LHCN-M2 (cell line): ENCODE results near the gene HELB. TPM values are rescaled to one million over a fixed set of nuclear protein-coding genes. Genes with fewer than 3 reads are reported as not detected.
A peak's percentile ranks its signal among the peaks of the same experiment; 100 is the strongest.
"Not testable (repeated sequence)": the region's sequence is repeated elsewhere in the genome, so short reads cannot be mapped to it uniquely, and the experiment has no call there.

Source experiments
- DNase-seq: peaks from one replicate; pipeline ENCODE4 v3.0.0-alpha.2; 2012; ENCODE audit warnings: low read depth
- total RNA-seq: library from RNA; depleted of rRNA; stranded (reverse); fragments of >200 nt; gene quantifications from 2 replicates; pipeline ENCODE4 v1.2.3, GENCODE V29; 2014

HELB gene
- total RNA-seq, 1 experiment from 2014 or later: 2.0 TPM

DNA sequence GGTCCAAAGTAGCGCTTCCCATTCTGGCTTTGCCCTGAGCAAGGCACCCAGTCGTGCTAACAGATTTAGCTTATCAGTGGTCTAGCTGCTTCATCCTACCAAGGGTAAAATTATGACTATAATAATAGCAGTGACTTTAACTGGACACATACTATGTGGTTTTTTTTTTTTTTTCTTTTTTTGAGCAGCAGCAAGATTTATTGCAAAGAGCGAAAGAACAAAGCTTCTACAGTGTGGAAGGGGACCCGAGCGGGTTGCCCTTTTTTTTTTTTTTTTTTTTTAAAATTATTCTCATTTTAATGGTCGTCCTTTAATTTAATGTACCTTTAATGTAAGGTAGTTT lies 505 bp downstream of the HELB start:
- no peak for DNase-seq

- DNase-seq: not testable (repeated sequence)
Measured at GRCh38 chr12:66303316-66303804, 1.1 kb downstream of the HELB start.

DNA sequence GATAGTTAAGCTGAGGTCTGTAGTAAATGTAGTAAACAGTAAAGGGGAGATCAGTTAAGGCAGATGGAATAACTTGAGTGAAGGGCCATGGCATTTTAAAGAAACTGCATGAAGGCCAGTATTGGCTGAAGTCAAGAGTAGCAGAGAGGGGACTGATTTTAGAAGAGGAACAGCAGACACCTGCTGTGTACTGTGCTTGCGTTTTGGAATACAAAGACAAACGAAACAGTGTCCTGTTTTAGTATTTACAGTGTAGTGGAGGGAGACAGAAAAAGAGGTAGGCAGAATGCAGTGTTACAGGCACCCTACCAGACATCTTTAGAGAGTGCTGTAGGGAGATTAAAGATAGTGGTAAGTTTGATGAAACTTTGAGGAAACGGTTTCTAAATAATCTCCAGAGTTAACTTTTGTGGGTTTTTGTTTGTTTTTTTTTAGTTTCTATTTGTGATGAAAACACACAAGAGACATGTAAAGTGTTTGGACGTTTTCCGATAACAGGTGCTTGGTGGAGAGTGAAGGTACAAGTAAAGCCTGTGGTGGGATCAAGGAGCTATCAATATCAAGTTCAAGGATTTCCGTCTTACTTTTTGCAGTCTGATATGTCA lies 2.1 kb downstream of the HELB start:
- DNase-seq: no peak

DNA sequence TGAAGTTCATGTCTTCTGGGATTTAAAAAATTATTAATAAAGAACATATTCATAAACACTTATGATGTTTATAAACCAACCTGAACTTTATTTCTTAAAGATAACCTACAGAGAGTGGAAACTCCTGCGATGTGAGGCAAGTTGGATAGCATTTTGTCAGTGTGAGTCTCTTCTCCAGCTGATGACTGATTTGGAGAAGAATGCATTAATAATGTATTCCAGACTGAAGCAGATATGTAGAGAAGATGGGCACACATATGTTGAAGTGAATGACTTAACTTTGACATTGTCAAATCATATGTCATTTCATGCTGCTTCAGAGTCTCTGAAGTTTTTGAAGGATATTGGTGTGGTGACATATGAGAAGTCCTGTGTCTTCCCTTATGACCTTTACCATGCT lies 7.3 kb downstream of the HELB start:
- no peak for DNase-seq

- DNase-seq: no peak
Measured at GRCh38 chr12:66312189-66312588, 9.9 kb downstream of the HELB start.

GRCh38 chr12:66314278-66314677 lies 12.0 kb downstream of the HELB start:
- DNase-seq: no peak

- DNase-seq: no peak
Measured at GRCh38 chr12:66319266-66319954, 17.1 kb downstream of the HELB start.

DNA sequence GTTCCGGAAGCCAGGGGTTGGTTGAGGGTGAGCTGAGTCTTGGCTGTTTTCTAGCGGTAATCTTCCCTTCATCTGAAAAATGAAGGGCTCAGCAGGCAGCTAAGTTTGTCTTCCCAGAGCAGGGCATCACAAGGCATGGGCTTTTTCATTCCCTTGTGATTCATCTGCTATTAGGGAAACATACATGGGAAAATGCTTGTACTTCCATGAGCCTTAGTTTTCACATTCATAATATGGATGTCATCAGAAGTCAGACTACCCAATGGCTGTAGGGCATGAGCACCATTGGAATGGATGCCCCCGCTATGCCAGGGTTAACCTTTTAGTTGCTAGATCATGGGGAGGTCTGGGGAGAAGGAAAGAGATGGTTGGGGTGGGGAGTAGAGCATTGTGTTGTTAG lies 18.7 kb downstream of the HELB start:
- DNase-seq: peak; percentile 3

- peak; percentile 7 for DNase-seq
Measured at GRCh38 chr12:66321435-66321834, 19.1 kb downstream of the HELB start.

- no peak for DNase-seq
Measured at GRCh38 chr12:66323017-66323416, 20.7 kb downstream of the HELB start.

- peak; percentile 49 for DNase-seq
Measured at GRCh38 chr12:66329941-66330340, 27.6 kb downstream of the HELB start.

GRCh38 chr12:66331016-66331415 lies 28.7 kb downstream of the HELB start:
- DNase-seq: no peak

DNA sequence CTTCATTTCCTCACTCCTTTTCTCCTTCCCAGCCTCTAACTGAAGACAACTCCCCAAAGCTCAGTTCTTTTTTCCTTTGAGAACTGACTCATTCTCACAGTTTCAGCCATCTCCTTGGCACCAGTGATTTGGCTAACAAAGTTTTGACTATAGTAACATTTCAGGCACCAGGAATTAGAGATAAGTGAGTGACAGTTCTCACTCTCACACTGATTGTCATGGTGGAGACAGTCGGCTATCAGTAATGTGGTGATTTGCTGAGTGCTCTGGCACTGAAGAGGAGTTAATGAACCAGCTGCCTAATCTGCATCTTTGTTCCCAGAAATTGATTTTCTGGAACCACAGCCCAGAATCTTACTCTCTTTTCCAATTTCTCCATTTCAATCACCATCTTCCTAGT lies 29.5 kb downstream of the HELB start:
- no peak for DNase-seq

DNA sequence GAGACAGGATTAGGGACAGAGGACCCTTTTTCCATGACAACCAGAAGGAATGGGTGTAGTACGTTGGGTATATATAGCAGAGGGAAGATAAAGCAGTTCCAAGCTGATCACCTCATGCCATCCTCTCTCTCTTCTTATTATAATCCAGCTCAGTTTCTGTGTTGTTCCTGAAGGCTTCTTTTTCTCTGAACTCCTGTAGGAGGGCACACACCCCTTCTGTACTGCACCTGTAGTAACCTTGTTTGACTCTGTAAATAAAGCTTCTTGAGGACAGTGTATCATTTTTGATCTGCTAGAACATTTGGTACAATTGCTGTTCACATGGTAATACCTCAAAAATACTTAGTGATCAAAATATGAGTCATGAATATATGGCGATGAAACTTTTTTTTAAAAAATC lies 33.5 kb downstream of the HELB start:
- DNase-seq: no peak

- DNase-seq: no peak
Measured at GRCh38 chr12:66337381-66338010, 35.2 kb downstream of the HELB start.

- DNase-seq: no peak
Measured at GRCh38 chr12:66340131-66340530, 37.8 kb downstream of the HELB start.

DNA sequence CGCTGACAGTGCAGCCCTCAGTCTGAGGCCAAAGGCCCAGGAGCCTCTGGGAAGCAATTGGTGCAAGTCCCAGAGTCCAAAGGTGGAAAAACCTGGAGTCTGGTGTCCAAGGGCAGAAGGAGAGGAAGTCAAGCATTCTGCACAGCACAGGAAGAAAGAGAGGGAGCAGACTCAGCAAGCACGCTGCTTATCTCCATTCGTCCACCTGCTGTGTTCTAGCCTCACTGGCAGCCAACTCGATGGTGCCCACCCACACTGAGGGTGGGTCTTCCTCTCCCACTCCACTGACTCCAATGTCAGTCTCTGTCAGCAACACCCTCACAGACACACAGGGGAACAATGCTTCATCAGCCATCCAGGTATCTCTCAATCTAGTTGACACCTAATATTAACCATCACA lies 38.8 kb downstream of the HELB start:
- no peak for DNase-seq

DNA sequence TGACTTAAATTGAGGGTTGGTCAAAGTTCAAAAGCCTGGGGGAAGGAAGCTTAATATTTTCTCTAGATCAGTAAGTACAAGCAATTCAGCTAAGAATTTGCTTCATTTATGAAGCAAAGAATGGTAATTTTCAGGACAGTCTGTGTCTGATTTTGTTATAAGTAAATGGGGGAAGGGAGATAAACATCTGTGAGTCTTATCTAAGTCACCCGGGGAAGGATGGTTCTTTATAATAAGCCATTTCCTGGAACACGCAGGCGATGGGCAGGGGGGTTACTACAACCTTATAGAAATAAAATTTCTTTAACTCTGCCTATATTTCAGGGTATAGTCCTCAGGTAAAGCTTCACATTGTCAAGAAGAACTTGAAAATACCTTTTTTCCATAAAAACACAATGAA lies 42.9 kb downstream of the HELB start:
- DNase-seq: no peak

- no peak for DNase-seq
Measured at GRCh38 chr12:66345956-66346355, 43.7 kb downstream of the HELB start.

DNA sequence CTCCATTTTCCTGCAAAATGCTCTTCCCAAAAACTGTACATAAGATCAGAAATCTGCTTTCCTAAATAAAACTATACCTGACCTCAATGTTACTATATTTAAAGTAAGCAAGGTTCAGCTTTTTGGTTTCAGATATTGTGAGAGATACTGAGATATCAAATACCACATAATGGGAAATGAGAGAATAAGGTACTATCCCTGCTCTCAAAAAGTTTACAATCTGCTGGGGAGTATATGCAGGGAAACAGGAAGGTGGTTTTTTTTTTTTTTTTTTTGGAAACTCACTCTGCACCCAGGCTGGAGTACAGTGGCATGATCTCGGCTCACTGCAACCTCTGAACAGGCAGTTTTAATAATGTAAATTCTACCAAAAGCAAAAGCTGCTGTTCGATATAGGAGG lies 49.0 kb downstream of the HELB start:
- no peak for DNase-seq

DNA sequence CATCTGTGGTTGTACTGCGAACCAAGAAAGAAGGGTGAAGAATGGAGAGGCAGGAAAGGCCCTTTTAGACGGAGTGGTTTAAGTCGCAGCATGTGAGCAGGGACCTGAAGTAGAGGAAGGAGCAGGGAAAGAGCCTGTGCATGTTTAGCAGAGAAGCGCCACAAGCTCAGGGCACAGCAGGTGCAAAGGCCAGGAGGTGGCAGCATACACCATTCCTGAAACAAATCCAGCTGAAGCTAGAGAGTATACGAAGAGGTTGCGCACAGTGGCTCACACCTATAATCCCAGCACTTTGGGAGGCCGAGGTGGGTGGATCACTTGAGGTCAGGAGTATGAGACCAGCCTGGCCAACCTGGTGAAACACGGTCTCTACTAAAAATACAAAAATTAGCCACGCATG lies 49.9 kb downstream of the HELB start:
- peak; percentile 5 for DNase-seq

GRCh38 chr12:66352899-66353298 lies 50.6 kb downstream of the HELB start:
- no peak for DNase-seq

DNA sequence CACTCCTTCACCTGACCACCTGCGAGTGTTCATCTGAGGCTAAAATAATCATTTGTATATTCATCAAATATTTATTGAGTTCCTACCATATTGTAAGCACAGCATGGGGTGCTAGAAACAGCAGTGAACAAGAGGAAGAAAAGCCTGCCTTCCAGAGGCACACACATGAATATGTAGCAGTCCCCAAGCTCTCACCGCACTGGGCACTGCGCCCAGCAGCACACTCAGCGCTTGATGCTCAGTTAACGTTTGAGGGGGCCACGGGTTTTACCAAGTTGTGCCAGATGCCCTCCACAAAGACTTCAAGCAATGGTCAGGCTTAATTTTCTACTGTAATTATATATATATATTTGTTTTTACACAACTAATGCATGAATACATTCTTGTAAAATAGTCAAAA lies 52.0 kb downstream of the HELB start:
- DNase-seq: no peak
